SU-DHL-6 (cell line): ENCODE data around the gene KIF21B.

ENCODE experiments used
- CTCF ChIP-seq: fragments of 200-600 bp; sonication (generic); IDR thresholded peaks from one replicate; pipeline ENCODE4 v1.5.1; 2017; ENCODE audit warnings: antibody characterized with exemption, mild to moderate bottlenecking, low read length, moderate library complexity; ENCODE audit not compliant: insufficient read depth, poor library complexity, severe bottlenecking
- EZH2phosphoT487 ChIP-seq: fragments of 200-600 bp; sonication (generic), shearing (Covaris generic); conservative IDR thresholded peaks from 2 replicates; pipeline ENCODE4 v1.6.1; 2018; ENCODE audit warnings: mild to moderate bottlenecking, antibody characterized with exemption, low read length, moderate library complexity, mixed read lengths

GRCh38 chr1:200934676-200935245, 88.8 kb downstream of the KIF21B start:
- TF ChIP-seq CTCF (no peak), EZH2phosphoT487 (no peak)
